ENCODE measurements around the gene HBEGF.
A peak's percentile ranks its signal among the peaks of the same experiment; 100 is the strongest.

HBEGF gene

GRCh38 chr5:140366589-140367255, 20.3 kb upstream of the HBEGF start:
- no peak for DNase-seq (ENCODE audit: low read depth)
- TF ChIP-seq CTCF (IDR thresholded peaks at IDR 0.05; ENCODE audit: insufficient read depth, low read depth, low read length, missing control alignments): no peak
- no peak overlapping the region for H3K4me3 ChIP-seq (ENCODE audit: low read depth, low read length)

GRCh38 chr5:140365941-140366340, 19.5 kb upstream of the HBEGF start:
- H3K4me3 ChIP-seq (ENCODE audit: low read depth, low read length): no peak overlapping the region
- TF ChIP-seq CTCF (IDR thresholded peaks at IDR 0.05; ENCODE audit: insufficient read depth, low read depth, low read length, missing control alignments): no peak
- no peak for DNase-seq (ENCODE audit: low read depth)

GRCh38 chr5:140365282-140365681, 18.9 kb upstream of the HBEGF start:
- H3K4me3 ChIP-seq (ENCODE audit: low read depth, low read length): no peak overlapping the region
- no peak for TF ChIP-seq CTCF (IDR thresholded peaks at IDR 0.05; ENCODE audit: insufficient read depth, low read depth, low read length, missing control alignments)
- no peak for DNase-seq (ENCODE audit: low read depth)

GRCh38 chr5:140364472-140364765, 18.0 kb upstream of the HBEGF start:
- H3K4me3 ChIP-seq (ENCODE audit: low read depth, low read length): no peak overlapping the region
- no peak for TF ChIP-seq CTCF (IDR thresholded peaks at IDR 0.05; ENCODE audit: insufficient read depth, low read depth, low read length, missing control alignments)
- no peak for DNase-seq (ENCODE audit: low read depth)

- no peak for DNase-seq (ENCODE audit: low read depth)
- no peak for TF ChIP-seq CTCF (IDR thresholded peaks at IDR 0.05; ENCODE audit: insufficient read depth, low read depth, low read length, missing control alignments)
- peak overlapping the region; percentile 47 for H3K4me3 ChIP-seq (ENCODE audit: low read depth, low read length)
Measured at GRCh38 chr5:140363631-140364471, 17.4 kb upstream of the HBEGF start.

GRCh38 chr5:140362875-140363630, 16.6 kb upstream of the HBEGF start:
- peak; percentile 99 for TF ChIP-seq CTCF (IDR thresholded peaks at IDR 0.05; ENCODE audit: insufficient read depth, low read depth, low read length, missing control alignments)
- peak overlapping the region; percentile 47 for H3K4me3 ChIP-seq (ENCODE audit: low read depth, low read length)
- DNase-seq (ENCODE audit: low read depth): peak; percentile 85
